Mucosa of rectum (tissue), 2 donors: ENCODE data around the gene CHCHD1.

Experiments
- H3K27ac ChIP-seq, 2 donors: one replicate each; pipeline ENCODE4 v1.7.0; 2013; ENCODE audit warnings: inconsistent platforms in 2 of 2, low read depth in 2 of 2, low read length in 2 of 2
- H3K27me3 ChIP-seq, 2 donors: one replicate each; pipeline ENCODE4 v1.7.0; 2013; ENCODE audit warnings: low read length in 2 of 2; ENCODE audit not compliant: control insufficient read depth in 2 of 2, insufficient read depth in 2 of 2
- H3K36me3 ChIP-seq, 2 donors: one replicate each; pipeline ENCODE4 v1.7.0; 2013; ENCODE audit warnings: low read length in 2 of 2; ENCODE audit not compliant: control insufficient read depth in 2 of 2, insufficient read depth in 2 of 2
- H3K4me1 ChIP-seq, 2 donors: one replicate each; pipeline ENCODE4 v1.7.0; 2013; ENCODE audit warnings: low read length in 2 of 2, mild to moderate bottlenecking in 1 of 2; ENCODE audit not compliant: control insufficient read depth in 2 of 2, insufficient read depth in 2 of 2
- H3K4me3 ChIP-seq, 2 donors: one replicate each; pipeline ENCODE4 v1.7.0; 2013; ENCODE audit warnings: low read length in 2 of 2
- H3K9ac ChIP-seq, 2 donors: one replicate each; pipeline ENCODE4 v1.7.0; 2013; ENCODE audit warnings: low read length in 2 of 2, low read depth in 1 of 2, mild to moderate bottlenecking in 1 of 2
- H3K9me3 ChIP-seq, 2 donors: one replicate each; pipeline ENCODE4 v1.7.0; 2013; ENCODE audit warnings: low read length in 2 of 2; ENCODE audit not compliant: control insufficient read depth in 2 of 2
- donor health status: healthy.
- donor health status: Normal muscosa, but diverticular disease.

Gene CHCHD1

DNA sequence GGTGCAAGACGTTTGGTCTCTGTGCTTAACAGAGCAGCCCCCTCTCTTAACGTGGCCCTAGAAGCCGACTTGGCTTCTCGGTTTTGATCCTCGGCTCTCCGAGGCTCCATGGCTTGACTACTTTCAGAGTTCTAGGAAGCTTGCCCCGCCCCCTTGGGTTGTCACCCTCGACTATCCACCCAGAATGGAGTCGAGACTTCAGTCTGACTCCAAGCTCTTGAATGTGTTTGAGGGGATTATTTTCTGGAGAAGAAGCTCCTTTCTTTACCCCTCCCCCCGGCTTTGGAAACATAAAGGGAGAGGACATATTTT lies 37.2 kb upstream of the CHCHD1 start:
- Histone ChIP-seq H3K4me3 (peak overlapping the region; percentile 95 to 99), H3K27me3 (no peaks in the 10 kb centered on the region), H3K27ac (peak overlapping the region; percentile 95 to 96), H3K4me1 (peaks cover 7 to 14% of the 10 kb centered on the region in 2 donors), H3K9ac (peak overlapping the region; percentile 87 to 99), H3K36me3 (peaks cover 10 to 11% of the 10 kb centered on the region in 2 donors), H3K9me3 (no peaks in the 10 kb centered on the region)

DNA sequence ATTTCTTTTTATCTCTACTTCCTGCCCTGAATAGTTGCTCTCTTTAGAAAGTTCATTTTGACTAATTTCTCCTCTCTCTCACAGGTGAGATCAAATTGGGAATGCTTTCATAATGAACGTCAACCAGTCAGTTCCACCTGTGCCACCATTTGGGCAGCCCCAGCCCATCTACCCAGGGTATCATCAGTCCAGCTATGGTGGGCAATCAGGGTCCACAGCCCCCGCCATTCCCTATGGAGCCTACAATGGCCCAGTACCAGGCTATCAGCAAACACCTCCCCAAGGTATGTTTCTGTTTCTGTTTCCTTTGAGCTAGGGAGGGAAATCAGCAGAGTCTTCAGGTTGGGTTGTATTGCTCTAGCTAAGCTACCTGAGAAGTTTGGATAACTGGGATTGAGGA lies 35.1 kb upstream of the CHCHD1 start:
- no peaks in the 10 kb centered on the region for H3K27me3 ChIP-seq
- H3K4me1 ChIP-seq: peaks cover 7 to 14% of the 10 kb centered on the region in 2 donors
- H3K36me3 ChIP-seq: peaks cover 24 to 32% of the 10 kb centered on the region in 2 donors
- no peak overlapping the region for H3K9ac ChIP-seq
- H3K4me3 ChIP-seq: peak overlapping the region in 1 of 2 donors; percentile 7
- no peak overlapping the region for H3K27ac ChIP-seq
- H3K9me3 ChIP-seq: no peaks in the 10 kb centered on the region

DNA sequence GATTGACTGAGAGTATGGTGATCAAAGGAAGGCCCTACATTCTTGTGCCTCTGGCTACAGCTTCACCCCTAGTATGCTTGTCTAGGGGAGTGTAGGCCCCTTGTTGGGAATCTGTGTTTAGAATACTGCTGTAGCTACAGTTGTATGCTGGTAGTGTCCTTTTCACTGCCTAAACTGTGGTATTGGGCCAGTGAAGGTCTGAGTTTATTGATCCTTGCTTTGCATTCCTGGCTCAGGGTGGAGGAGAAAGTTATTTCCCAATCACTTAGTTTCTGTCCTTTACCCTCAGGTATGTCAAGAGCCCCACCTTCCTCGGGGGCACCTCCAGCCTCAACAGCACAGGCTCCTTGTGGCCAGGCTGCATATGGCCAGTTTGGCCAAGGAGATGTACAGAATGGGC lies 31.0 kb upstream of the CHCHD1 start:
- no peak overlapping the region for H3K27ac ChIP-seq
- H3K36me3 ChIP-seq: peaks cover 42 to 57% of the 10 kb centered on the region in 2 donors
- H3K4me1 ChIP-seq: no peaks in the 10 kb centered on the region
- H3K4me3 ChIP-seq: no peak overlapping the region
- no peaks in the 10 kb centered on the region for H3K27me3 ChIP-seq
- no peaks in the 10 kb centered on the region for H3K9me3 ChIP-seq
- no peak overlapping the region for H3K9ac ChIP-seq

DNA sequence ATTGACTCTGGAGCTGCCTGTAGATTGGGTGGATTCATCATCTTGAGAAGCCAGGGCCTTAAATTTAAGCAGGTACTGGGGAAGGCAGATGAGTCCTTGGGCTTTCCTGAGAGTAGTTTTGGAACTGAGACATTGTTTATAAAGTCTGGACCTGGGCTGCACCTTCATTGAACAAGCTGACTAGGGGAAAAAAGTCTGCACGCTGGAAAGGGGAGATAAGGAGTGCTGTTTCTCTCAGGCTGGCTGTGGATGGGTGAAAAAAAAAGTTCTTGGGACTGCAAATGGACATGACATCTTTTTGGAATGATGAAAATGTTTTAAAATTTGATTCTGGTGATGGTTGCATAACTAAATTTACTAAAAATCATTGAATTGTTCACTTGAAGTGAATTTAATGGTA lies 25.7 kb upstream of the CHCHD1 start:
- Histone ChIP-seq H3K4me1 (no peaks in the 10 kb centered on the region), H3K4me3 (no peak overlapping the region), H3K36me3 (peaks cover 49 to 62% of the 10 kb centered on the region in 2 donors), H3K27me3 (no peaks in the 10 kb centered on the region), H3K9me3 (no peaks in the 10 kb centered on the region), H3K9ac (no peak overlapping the region), H3K27ac (no peak overlapping the region)

DNA sequence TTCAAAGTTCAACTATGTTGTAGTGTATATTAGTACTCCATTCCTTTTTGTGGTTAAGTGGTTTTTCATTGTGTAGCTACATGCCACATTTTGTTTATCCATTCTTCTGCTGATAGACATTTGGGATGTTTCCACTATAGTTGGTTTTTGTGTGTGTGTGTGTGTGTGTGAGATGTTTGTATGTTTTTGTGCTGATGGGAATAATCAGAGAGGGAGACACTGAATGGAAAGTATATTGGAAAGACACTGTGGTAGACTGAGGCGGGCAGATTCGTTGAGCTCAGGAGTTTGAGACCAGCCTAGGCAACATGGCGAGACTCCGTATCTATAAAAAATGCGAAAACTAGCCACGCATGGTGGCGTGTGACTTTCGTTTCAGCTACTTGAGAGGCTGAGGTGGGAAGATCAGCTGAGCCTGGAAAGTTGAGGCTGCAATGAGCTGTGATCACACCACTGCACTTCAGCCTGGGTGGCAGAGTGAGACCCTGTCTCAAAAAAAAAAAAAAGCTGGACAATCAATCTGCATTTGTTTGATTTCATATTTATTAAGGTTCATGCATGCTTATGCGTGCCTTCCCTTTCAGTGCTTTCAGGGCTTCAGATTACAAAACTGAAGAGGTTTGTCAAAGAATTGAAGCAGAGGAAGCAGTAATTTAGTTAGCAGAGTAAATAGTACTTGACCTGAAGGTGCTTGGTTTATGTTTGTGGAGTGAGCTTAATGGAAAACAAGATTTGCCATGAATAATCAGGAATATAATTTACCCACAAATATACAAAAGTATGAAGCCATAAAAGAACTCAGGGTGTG lies 22.9 kb upstream of the CHCHD1 start:
- no peaks in the 10 kb centered on the region for H3K4me1 ChIP-seq
- no peaks in the 10 kb centered on the region for H3K27me3 ChIP-seq
- no peak overlapping the region for H3K9ac ChIP-seq
- H3K4me3 ChIP-seq: no peak overlapping the region
- no peak overlapping the region for H3K27ac ChIP-seq
- H3K9me3 ChIP-seq: no peaks in the 10 kb centered on the region
- H3K36me3 ChIP-seq: peaks cover 53 to 64% of the 10 kb centered on the region in 2 donors

DNA sequence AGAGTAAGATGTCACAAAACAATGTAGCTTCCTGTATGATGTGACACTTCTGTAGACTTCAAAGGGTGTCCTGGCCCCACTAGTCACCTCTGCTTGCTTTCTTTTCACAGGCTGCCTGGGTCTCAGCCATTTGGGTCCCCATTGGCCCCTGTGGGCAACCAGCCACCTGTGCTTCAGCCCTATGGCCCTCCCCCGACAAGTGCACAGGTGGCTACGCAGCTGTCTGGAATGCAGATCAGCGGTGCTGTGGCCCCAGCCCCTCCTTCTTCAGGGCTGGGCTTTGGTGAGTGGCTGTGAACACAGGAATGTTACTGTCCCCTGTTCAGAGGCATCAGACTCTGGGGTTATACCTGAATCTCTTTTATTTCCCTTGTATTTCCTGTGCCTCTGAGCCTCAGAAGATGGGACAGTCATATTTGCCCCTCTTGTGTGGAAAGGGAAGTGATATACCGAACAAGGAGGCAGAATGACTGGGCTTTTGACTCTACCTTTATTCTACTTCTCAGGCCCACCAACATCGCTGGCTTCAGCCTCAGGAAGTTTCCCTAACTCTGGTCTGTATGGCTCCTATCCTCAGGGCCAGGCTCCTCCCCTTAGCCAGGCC lies 22.2 kb upstream of the CHCHD1 start:
- Histone ChIP-seq H3K9me3 (no peaks in the 10 kb centered on the region), H3K27me3 (no peaks in the 10 kb centered on the region), H3K27ac (no peak overlapping the region), H3K9ac (no peak overlapping the region), H3K4me3 (no peak overlapping the region), H3K4me1 (no peaks in the 10 kb centered on the region), H3K36me3 (peaks cover 58 to 64% of the 10 kb centered on the region in 2 donors)

DNA sequence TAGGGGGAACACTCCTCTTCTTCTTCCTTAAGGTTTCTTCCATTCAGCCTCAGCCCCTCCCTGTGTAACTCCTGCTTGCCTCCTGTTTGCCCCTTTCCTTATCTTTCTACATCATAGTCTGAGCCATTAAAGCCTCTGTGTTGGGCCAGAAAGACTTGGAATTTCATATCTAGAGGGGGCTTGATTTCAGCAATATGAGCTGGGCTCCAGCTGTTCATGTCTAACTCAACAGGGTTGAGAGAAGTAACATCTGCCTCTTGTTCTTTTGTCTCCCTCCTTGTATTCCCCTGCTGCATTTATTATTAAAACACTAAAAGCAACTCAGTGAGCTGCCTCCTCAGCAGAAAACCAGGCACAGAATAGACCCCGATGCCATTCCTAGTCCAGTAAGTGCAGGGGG lies 20.1 kb upstream of the CHCHD1 start:
- Histone ChIP-seq H3K27me3 (no peaks in the 10 kb centered on the region), H3K36me3 (peaks cover 79 to 81% of the 10 kb centered on the region in 2 donors), H3K4me3 (no peak overlapping the region), H3K9ac (no peak overlapping the region), H3K9me3 (no peaks in the 10 kb centered on the region), H3K27ac (no peak overlapping the region), H3K4me1 (no peaks in the 10 kb centered on the region)

DNA sequence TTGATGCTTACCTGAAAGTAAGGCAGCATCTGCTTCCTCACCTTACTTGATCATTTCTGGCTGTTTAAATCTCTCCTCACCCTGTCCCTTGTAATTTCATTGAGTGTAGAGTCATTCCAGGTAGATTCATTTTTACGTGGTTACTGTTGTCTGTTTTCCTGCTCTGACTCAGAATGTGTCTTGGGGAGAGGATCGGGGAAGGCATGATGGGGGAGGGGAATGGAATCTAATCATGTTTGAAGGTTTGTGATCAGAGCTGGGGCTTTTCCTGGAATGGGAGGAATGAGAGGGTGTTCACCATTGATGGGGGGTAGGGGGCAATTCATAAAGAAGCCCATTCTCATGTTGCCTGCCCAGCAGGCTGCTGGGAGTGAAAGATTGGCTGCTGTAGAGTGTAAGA lies 18.9 kb upstream of the CHCHD1 start:
- H3K27ac ChIP-seq: no peak overlapping the region

DNA sequence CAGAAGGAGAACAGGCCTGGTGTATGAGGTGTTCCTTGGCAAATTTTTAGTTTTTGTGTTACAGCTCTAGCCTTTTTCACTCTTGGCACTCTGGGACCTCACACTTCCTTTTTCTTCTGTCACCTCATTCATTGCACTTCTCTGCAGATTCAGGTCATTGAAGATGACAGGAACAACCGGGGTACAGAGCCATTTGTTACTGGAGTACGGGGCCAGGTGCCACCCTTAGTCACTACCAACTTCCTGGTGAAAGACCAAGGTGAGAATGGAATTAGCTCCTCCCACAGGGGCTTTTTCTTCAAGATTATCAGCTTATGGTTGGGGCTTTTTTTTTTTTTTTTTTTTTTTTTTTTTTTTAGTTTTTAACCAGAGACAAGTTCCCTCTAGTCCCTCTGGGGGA lies 18.5 kb upstream of the CHCHD1 start:
- Histone ChIP-seq H3K9me3 (no peaks in the 10 kb centered on the region), H3K4me3 (no peak overlapping the region), H3K27ac (no peak overlapping the region), H3K4me1 (no peaks in the 10 kb centered on the region), H3K9ac (no peak overlapping the region), H3K36me3 (peaks cover 88 to 89% of the 10 kb centered on the region in 2 donors), H3K27me3 (no peaks in the 10 kb centered on the region)

More for the DNA sequence above, 18.9 kb upstream of the CHCHD1 start:
- Histone ChIP-seq H3K4me3 (no peak overlapping the region), H3K27me3 (no peaks in the 10 kb centered on the region), H3K36me3 (peaks cover 85 to 88% of the 10 kb centered on the region in 2 donors), H3K4me1 (no peaks in the 10 kb centered on the region), H3K9ac (no peak overlapping the region), H3K9me3 (no peaks in the 10 kb centered on the region)

DNA sequence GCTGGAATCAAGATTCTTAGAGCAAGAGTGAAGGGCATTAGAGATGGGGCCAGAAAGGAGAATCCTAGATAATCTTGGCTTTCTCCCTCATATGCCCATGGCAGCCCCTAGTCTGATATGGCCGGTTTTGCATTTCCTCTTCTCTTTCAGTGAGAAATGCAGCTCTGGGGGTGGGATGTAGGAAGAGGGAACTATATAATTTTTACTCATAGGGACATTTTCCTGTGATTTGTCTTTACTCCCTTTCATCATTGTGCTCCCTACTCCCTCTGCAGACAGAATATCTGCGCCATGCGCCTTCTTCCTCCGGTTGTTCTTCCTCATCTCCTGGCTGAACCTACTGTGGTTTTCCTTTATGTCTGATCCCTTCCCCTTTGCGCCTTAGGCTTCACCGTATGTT lies 16.8 kb upstream of the CHCHD1 start:
- Histone ChIP-seq H3K4me1 (no peaks in the 10 kb centered on the region), H3K4me3 (no peak overlapping the region), H3K9me3 (no peaks in the 10 kb centered on the region), H3K27ac (no peak overlapping the region), H3K27me3 (no peaks in the 10 kb centered on the region), H3K36me3 (peaks cover 90% of the 10 kb centered on the region in 2 donors), H3K9ac (no peak overlapping the region)
